H1 (cell line): Measurements from ENCODE around the gene MTIF2. TPM values are rescaled to one million over a fixed set of nuclear protein-coding genes. Genes with fewer than 3 reads are reported as not detected.
A peak's percentile ranks its signal among the peaks of the same experiment; 100 is the strongest.

Source experiments
- CTCF ChIA-PET: fragments of 300-600 bp; sonication (Branson Sonifier 250); formaldehyde crosslinking; loops from one replicate; lab custom pipeline; 2021; ENCODE audit not compliant: partially characterized antibody; lab: Charles Lee
- POLR2A ChIA-PET: fragments of 300-600 bp; sonication (Branson Sonifier 250); formaldehyde crosslinking; loops from one replicate; lab custom pipeline; 2021; ENCODE audit warnings: inconsistent platforms; ENCODE audit not compliant: partially characterized antibody; lab: Charles Lee
- DNase-seq, 2 experiments: peaks; one replicate each; pipeline versions ENCODE4 v3.0.0 to v3.0.0-alpha.2; 2010 to 2022; ENCODE audit warnings: low spot score in 2 of 2, low read depth in 1 of 2, mixed read lengths in 1 of 2
- FAIRE-seq: peaks from 2 replicates; lab custom pipeline; 2011; peaks lifted over from hg19 to GRCh38; lab: Jason Lieb, UNC
- H2AFZ ChIP-seq: 2 replicates; pipeline ENCODE4 v1.8.1; 2012; ENCODE audit warnings: low read length, inconsistent platforms
- H2AK5ac ChIP-seq: 2 replicates; pipeline ENCODE4 v1.6.1; 2013; ENCODE audit warnings: low read depth, low read length
- H2BK120ac ChIP-seq: replicated peaks from 2 replicates; pipeline ENCODE3; 2013; ENCODE audit warnings: low read depth, low read length, inconsistent platforms
- H2BK12ac ChIP-seq: 2 replicates; pipeline ENCODE4 v1.6.1; 2013; ENCODE audit warnings: low read depth, low read length
- H2BK15ac ChIP-seq: 2 replicates; pipeline ENCODE4 v1.6.1; 2013; ENCODE audit warnings: low read length
- H2BK20ac ChIP-seq: 2 replicates; pipeline ENCODE4 v1.6.1; 2013; ENCODE audit warnings: low read length
- H2BK5ac ChIP-seq: 2 replicates; pipeline ENCODE4 v1.6.1; 2013; ENCODE audit warnings: low read depth, low read length
- H3K14ac ChIP-seq: 2 replicates; pipeline ENCODE4 v1.6.1; 2013; ENCODE audit warnings: inconsistent platforms; ENCODE audit not compliant: insufficient read length
- H3K18ac ChIP-seq: 2 replicates; pipeline ENCODE4 v1.6.1; 2013; ENCODE audit warnings: low read length; ENCODE audit errors: extremely low read depth
- H3K23ac ChIP-seq: 2 replicates; pipeline ENCODE4 v1.6.1; 2013; ENCODE audit warnings: inconsistent platforms; ENCODE audit not compliant: insufficient read length
- H3K23me2 ChIP-seq: 2 replicates; pipeline ENCODE4 v1.6.1; 2013; ENCODE audit warnings: low read depth, low read length
- H3K27ac ChIP-seq: 2 replicates; pipeline ENCODE4 v1.6.1; 2011; ENCODE audit warnings: low read depth, low read length, inconsistent platforms
- H3K27me3 ChIP-seq, 4 experiments: replicated peaks in 1 of 4; 1 replicate in 1 of 4; 2 replicates in 3 of 4; pipeline versions ENCODE4 v1.6.1 to v1.8.1; 2011 to 2013; ENCODE audit warnings: low read length in 3 of 4, mild to moderate bottlenecking in 3 of 4, inconsistent platforms in 2 of 4, mixed read lengths in 2 of 4, moderate library complexity in 1 of 4; ENCODE audit not compliant: control insufficient read depth in 3 of 4, insufficient read depth in 3 of 4; ENCODE audit errors: extremely low read depth in 1 of 4
- H3K36me3 ChIP-seq, 4 experiments: 2 replicates each; pipeline versions ENCODE4 v1.6.1 to v1.8.1; 2011 to 2013; ENCODE audit warnings: mild to moderate bottlenecking in 4 of 4, low read length in 3 of 4, moderate library complexity in 2 of 4, control low read depth in 1 of 4, inconsistent platforms in 1 of 4; ENCODE audit not compliant: insufficient read depth in 4 of 4, control insufficient read depth in 2 of 4
- H3K4ac ChIP-seq: replicated peaks from 2 replicates; pipeline ENCODE3; 2013; ENCODE audit warnings: low read length, low read depth, mixed read lengths, inconsistent platforms; ENCODE audit not compliant: insufficient read length
- H3K4me1 ChIP-seq, 4 experiments: replicated peaks in 1 of 4; 1 replicate in 1 of 4; 2 replicates in 3 of 4; pipeline versions ENCODE4 v1.6.1 to v1.8.1; 2011 to 2013; ENCODE audit warnings: low read length in 3 of 4, inconsistent platforms in 2 of 4, mixed read lengths in 1 of 4; ENCODE audit not compliant: insufficient read depth in 4 of 4, control insufficient read depth in 3 of 4
- H3K4me2 ChIP-seq, 2 experiments: 2 replicates each; pipeline versions ENCODE4 v1.6.1 to v1.8.1; 2011 to 2013; ENCODE audit warnings: low read depth in 2 of 2, low read length in 2 of 2, control low read depth in 1 of 2, inconsistent platforms in 1 of 2, mild to moderate bottlenecking in 1 of 2; ENCODE audit not compliant: insufficient read depth in 1 of 2
- H3K4me3 ChIP-seq, 4 experiments: fragments of 200-600, 300-600 bp in 1 of 4; sonication (generic), shearing (Covaris generic), sonication (Bioruptor Twin) in 1 of 4; 2 replicates each; pipeline versions ENCODE4 v1.5.1 to v1.8.1; 2011 to 2016; ENCODE audit warnings: low read length in 4 of 4, low read depth in 3 of 4, control low read depth in 2 of 4, inconsistent platforms in 2 of 4, mild to moderate bottlenecking in 2 of 4, mixed read lengths in 1 of 4, moderate library complexity in 1 of 4; ENCODE audit not compliant: insufficient read depth in 2 of 4; ENCODE audit errors: extremely low read depth in 1 of 4
- H3K56ac ChIP-seq: replicated peaks from 2 replicates; pipeline ENCODE3; 2013; ENCODE audit warnings: low read depth, mild to moderate bottlenecking, mixed read lengths, low read length, inconsistent platforms; ENCODE audit not compliant: insufficient read length
- H3K79me1 ChIP-seq: 2 replicates; pipeline ENCODE4 v1.6.1; 2013; ENCODE audit warnings: low read depth, low read length, control low read depth
- H3K79me2 ChIP-seq, 2 experiments: 2 replicates each; pipeline versions ENCODE4 v1.6.1 to v1.8.1; 2012 to 2013; ENCODE audit warnings: low read length in 2 of 2, mild to moderate bottlenecking in 2 of 2, inconsistent platforms in 1 of 2; ENCODE audit not compliant: insufficient read depth in 2 of 2, control insufficient read depth in 1 of 2
- H3K9ac ChIP-seq, 4 experiments: replicated peaks in 1 of 4; 1 replicate in 1 of 4; 2 replicates in 3 of 4; pipeline versions ENCODE4 v1.6.1 to v1.8.1; 2011 to 2013; ENCODE audit warnings: low read depth in 3 of 4, low read length in 3 of 4, control low read depth in 2 of 4, mild to moderate bottlenecking in 2 of 4, moderate library complexity in 2 of 4, inconsistent platforms in 1 of 4; ENCODE audit errors: extremely low read depth in 1 of 4
- H3K9me3 ChIP-seq, 2 experiments: 2 replicates each; pipeline versions ENCODE4 v1.6.1 to v1.8.1; 2012 to 2013; ENCODE audit warnings: mild to moderate bottlenecking in 2 of 2, moderate library complexity in 2 of 2, control low read depth in 1 of 2, inconsistent platforms in 1 of 2, low read depth in 1 of 2, low read length in 1 of 2, mixed read lengths in 1 of 2; ENCODE audit not compliant: insufficient read depth in 2 of 2
- H4K20me1 ChIP-seq, 2 experiments: replicated peaks in 1 of 2; 2 replicates each; pipeline versions ENCODE3 to v1.8.1; 2011 to 2013; ENCODE audit warnings: inconsistent platforms in 2 of 2, low read length in 2 of 2, mild to moderate bottlenecking in 1 of 2; ENCODE audit not compliant: insufficient read depth in 2 of 2, control insufficient read depth in 1 of 2
- H4K5ac ChIP-seq: 2 replicates; pipeline ENCODE4 v1.6.1; 2013; ENCODE audit warnings: low read length, low read depth, mixed read lengths, inconsistent platforms; ENCODE audit not compliant: insufficient read length
- H4K8ac ChIP-seq: 2 replicates; pipeline ENCODE4 v1.8.0; 2013; ENCODE audit warnings: mild to moderate bottlenecking, moderate library complexity, low read length, inconsistent platforms; ENCODE audit not compliant: insufficient read depth; ENCODE audit errors: extremely low read depth
- H4K91ac ChIP-seq: replicated peaks from 2 replicates; pipeline ENCODE3; 2013; ENCODE audit warnings: low read length, mixed read lengths, inconsistent platforms; ENCODE audit not compliant: insufficient read length
- ASH2L ChIP-seq: fragments of 200-600, 300-600 bp; sonication (generic); IDR thresholded peaks from one replicate; pipeline ENCODE4 v1.7.1; 2017; ENCODE audit warnings: low read length
- KDM4A ChIP-seq: IDR thresholded peaks from one replicate; pipeline ENCODE4 v1.7.1; 2012; ENCODE audit warnings: low read depth, mild to moderate bottlenecking, moderate library complexity, low read length, inconsistent platforms; ENCODE audit not compliant: severe bottlenecking
- NRF1 ChIP-seq: IDR thresholded peaks from 2 replicates; pipeline ENCODE4 v1.6.1; 2011; ENCODE audit warnings: mild to moderate bottlenecking, low read depth, low read length, improper control_type of control experiment
- PHF8 ChIP-seq: fragments of 200-600 bp; sonication (generic); conservative IDR thresholded peaks from 2 replicates; pipeline ENCODE4 v1.7.1; 2012; ENCODE audit warnings: low read depth, mild to moderate bottlenecking, inconsistent platforms, low read length, moderate library complexity
- POLR2AphosphoS5 ChIP-seq: IDR thresholded peaks from 2 replicates; pipeline ENCODE4 v1.6.1; 2011; ENCODE audit warnings: low read depth, low read length
- RBBP5 ChIP-seq: IDR thresholded peaks from 2 replicates; pipeline ENCODE4 v1.7.1; 2012; ENCODE audit warnings: low read depth, mild to moderate bottlenecking, inconsistent platforms, low read length, moderate library complexity, borderline replicate concordance
- SIN3A ChIP-seq, 2 experiments: IDR thresholded peaks in 1 of 2; conservative IDR thresholded peaks in 1 of 2; 2 replicates each; pipeline ENCODE4 v1.6.1; 2011 to 2012; ENCODE audit warnings: low read length in 2 of 2, improper control_type of control experiment in 1 of 2, low read depth in 1 of 2, mild to moderate bottlenecking in 1 of 2
- SIRT6 ChIP-seq: IDR thresholded peaks from one replicate; pipeline ENCODE4 v1.7.1; 2012; ENCODE audit warnings: low read length, inconsistent platforms
- SIX5 ChIP-seq: IDR thresholded peaks from 2 replicates; pipeline ENCODE4 v1.6.1; 2011; ENCODE audit warnings: mild to moderate bottlenecking, low read depth, low read length
- TAF7 ChIP-seq: optimal IDR thresholded peaks from 2 replicates; pipeline ENCODE3; 2011; ENCODE audit warnings: low read depth, mild to moderate bottlenecking, inconsistent platforms, low read length, moderate library complexity, borderline replicate concordance
- TEAD4 ChIP-seq: IDR thresholded peaks from 2 replicates; pipeline ENCODE4 v1.6.1; 2012; ENCODE audit warnings: low read depth, low read length, inconsistent platforms, mixed read lengths
- WGBS, 2 experiments: shearing (Covaris generic) in 1 of 2; methylation state at CpG; one replicate each; pipeline versions ENCODE4 v1.1.6 to v1.1.7; 2013 to 2015; ENCODE audit warnings: low lambda C conversion rate in 2 of 2, mixed read lengths in 2 of 2, inconsistent platforms in 1 of 2, low coverage in 1 of 2, missing lambda C conversion rate in 1 of 2; ENCODE audit not compliant: insufficient replicate concordance in 2 of 2, insufficient coverage in 1 of 2, insufficient read length in 1 of 2; ENCODE audit errors: extremely low coverage in 1 of 2, missing lambda C conversion rate in 1 of 2; 5-methylcytosine and 5-hydroxymethylcytosine counted together
- polyA plus RNA-seq, 7 experiments: library from polyadenylated mRNA; depleted of rRNA in 3 of 7; stranded (reverse) in 5 of 7; unstranded in 2 of 7; fragments of >200 nt in 5 of 7; fragments of 200-250 nt in 2 of 7; gene quantifications; 1 replicate in 5 of 7; 2 replicates in 1 of 7; 4 replicates in 1 of 7; pipeline versions ENCODE4 v1.2.1 to v1.2.3, GENCODE V29; 2011 to 2013; ENCODE audit warnings: missing spikeins in 2 of 7, mixed read lengths in 2 of 7
- total RNA-seq: library from RNA; stranded (reverse); fragmentation: NEBNext Ultra II Directional; extraction: Animal tissue kit (Norgen Biotek cat#: 25700); gene quantifications from 2 replicates; pipeline ENCODE4 v1.2.1, GENCODE V29; 2021

MTIF2 gene
- total and polyA plus RNA-seq, 2 of the 8 experiments (the other 6 are each of a cell fraction or from before 2014, with no cell fraction given), result 11.0 to 36.0 TPM

- Histone ChIP-seq H2AK5ac (no peak overlapping the region), H3K79me2 (peaks cover 0 to 3% of the 10 kb centered on the region in 2 experiments; a peak in 1 of 4 replicates), H3K36me3 (no peaks in the 10 kb centered on the region; a peak in 1 of 8 replicates), H3K4me2 (peak overlapping the region; percentile 61 to 80), H3K9me3 (no peaks in the 10 kb centered on the region), H3K79me1 (no peaks in the 10 kb centered on the region), H3K14ac (no peak overlapping the region), H3K27me3 (no peaks in the 10 kb centered on the region), H4K91ac (peak overlapping the region; percentile 80), H4K20me1 (no peaks in the 10 kb centered on the region), H3K18ac (peak overlapping the region; percentile 87), H2BK20ac (peak overlapping the region; percentile 2; the same call in 1 of the 2 replicates), H3K23ac (no peak overlapping the region), H2BK15ac (peak overlapping the region; percentile 84; the same call in 1 of the 2 replicates), H3K23me2 (peaks cover 2% of the 10 kb centered on the region; the same call in 1 of the 2 replicates), H2AFZ (peak overlapping the region; percentile 10), H3K56ac (peak overlapping the region; percentile 3), H3K27ac (peak overlapping the region; percentile 81), H2BK5ac (peak overlapping the region; percentile 78), H3K4me1 (peaks cover 3 to 18% (median 5%) of the 10 kb centered on the region in 4 experiments; a peak in 5 of 7 replicates), H2BK120ac (no peak overlapping the region), H3K4ac (no peak overlapping the region), H3K9ac (peak overlapping the region; percentile 31 to 83 (median 76)), H3K4me3 (peak overlapping the region; percentile 41 to 70 (median 68)), H4K8ac (peak overlapping the region; percentile 93), H4K5ac (peak overlapping the region; percentile 67), H2BK12ac (peak overlapping the region; percentile 32; the same call in 1 of the 2 replicates)
- DNase-seq, result peak; percentile 57 to 87
- ChIA-PET POLR2A (interaction anchor here (0.6 to 2.0 kb wide), 5 partner anchors 12 to 334 kb away, joined by 3 to 8 read pairs (median 5); partner anchors contain the start of gene MTIF2), CTCF (no interaction called here)
- 11% methylated on average over 60 of the region's 60 CpGs; no CpG with 5 or more reads in 1 of the 2 experiments for whole genome bisulfite sequencing, 2 experiments
- no peak for FAIRE-seq
- TF ChIP-seq SIN3A (conservative IDR thresholded peaks at IDR 0.05 in 1 of 2, IDR thresholded peaks at IDR 0.05 in 1 of 2; ENCODE audit: low read depth in 1 of 2, low read length in 2 of 2) (peak in 1 of 2 experiments; percentile 47; a peak in 1 of 4 replicates), NRF1 (peak; percentile 43; the same call in 1 of the 2 replicates), TEAD4 (peak; percentile 2; the same call in 1 of the 2 replicates), POLR2AphosphoS5 (peak; percentile 97), ASH2L (peak; percentile 81), KDM4A (peak; percentile 69), SIX5 (no peak), RBBP5 (peak; percentile 94), SIRT6 (no peak), PHF8 (peak; percentile 68), TAF7 (no peak)
These were observed 13.3 kb upstream of the MTIF2 start for GRCh38 chr2:55282110-55282917.
